ENCODE data around the gene SLC43A1.

The SLC43A1 gene

GRCh38 chr11:57529012-57529411, 13.5 kb upstream of the SLC43A1 start:
- Histone ChIP-seq H3K4me3 (ENCODE audit: insufficient read length, low read depth) (no peak overlapping the region), H3K9ac (ENCODE audit: insufficient read length, low read depth) (no peak overlapping the region)
- DNase-seq (ENCODE audit: low read depth, low spot score) = no peak

GRCh38 chr11:57527056-57527631, 11.6 kb upstream of the SLC43A1 start:
- H3K27me3 ChIP-seq (ENCODE audit: insufficient read depth, insufficient read length) = peaks cover 4% of the 10 kb centered on the region
- H3K4me3 ChIP-seq (ENCODE audit: insufficient read length, low read depth) = no peak overlapping the region
- peaks cover 4% of the 10 kb centered on the region for H3K4me1 ChIP-seq (ENCODE audit: insufficient read depth, insufficient read length)
- TF ChIP-seq ZNF274 (IDR thresholded peaks at IDR 0.05; ENCODE audit: low read depth, low read length) = no peak
- no peak for TF ChIP-seq SUZ12 (IDR thresholded peaks at IDR 0.05; ENCODE audit: extremely low read depth, insufficient read depth, insufficient read length)
- TF ChIP-seq YY1 (IDR thresholded peaks at IDR 0.05; ENCODE audit: insufficient read depth, insufficient read length) = no peak
- no peaks in the 10 kb centered on the region; the same call in 1 of the 2 replicates for H3K9me3 ChIP-seq (ENCODE audit: insufficient read depth, low read length)
- H3K36me3 ChIP-seq (ENCODE audit: insufficient read depth, insufficient read length, low read length) = peaks cover 43% of the 10 kb centered on the region
- H3K9ac ChIP-seq (ENCODE audit: insufficient read length, low read depth) = no peak overlapping the region
- DNase-seq (ENCODE audit: low read depth, low spot score) = peak; percentile 55

More at GRCh38 chr11:57529012-57529411, 13.5 kb upstream of the SLC43A1 start:
- Histone ChIP-seq H3K4me1 (ENCODE audit: insufficient read depth, insufficient read length) (peaks cover 4% of the 10 kb centered on the region), H3K9me3 (ENCODE audit: insufficient read depth, low read length) (no peaks in the 10 kb centered on the region; the same call in 1 of the 2 replicates), H3K36me3 (ENCODE audit: insufficient read depth, insufficient read length, low read length) (peaks cover 43% of the 10 kb centered on the region), H3K27me3 (ENCODE audit: insufficient read depth, insufficient read length) (peaks cover 4% of the 10 kb centered on the region)
- no peak for TF ChIP-seq ZNF274 (IDR thresholded peaks at IDR 0.05; ENCODE audit: low read depth, low read length)
- TF ChIP-seq YY1 (IDR thresholded peaks at IDR 0.05; ENCODE audit: insufficient read depth, insufficient read length) = no peak
- no peak for TF ChIP-seq SUZ12 (IDR thresholded peaks at IDR 0.05; ENCODE audit: extremely low read depth, insufficient read depth, insufficient read length)

GRCh38 chr11:57523419-57523818, 7.9 kb upstream of the SLC43A1 start:
- Histone ChIP-seq H3K4me1 (ENCODE audit: insufficient read depth, insufficient read length) (peaks cover 4% of the 10 kb centered on the region), H3K9ac (ENCODE audit: insufficient read length, low read depth) (no peak overlapping the region), H3K36me3 (ENCODE audit: insufficient read depth, insufficient read length, low read length) (peaks cover 26% of the 10 kb centered on the region), H3K9me3 (ENCODE audit: insufficient read depth, low read length) (no peaks in the 10 kb centered on the region; the same call in 1 of the 2 replicates), H3K27me3 (ENCODE audit: insufficient read depth, insufficient read length) (no peaks in the 10 kb centered on the region), H3K4me3 (ENCODE audit: insufficient read length, low read depth) (no peak overlapping the region)
- no peak for TF ChIP-seq SUZ12 (IDR thresholded peaks at IDR 0.05; ENCODE audit: extremely low read depth, insufficient read depth, insufficient read length)
- no peak for TF ChIP-seq YY1 (IDR thresholded peaks at IDR 0.05; ENCODE audit: insufficient read depth, insufficient read length)
- no peak for TF ChIP-seq ZNF274 (IDR thresholded peaks at IDR 0.05; ENCODE audit: low read depth, low read length)
- no peak for DNase-seq (ENCODE audit: low read depth, low spot score)

- H3K27me3 ChIP-seq (ENCODE audit: insufficient read depth, insufficient read length) = peaks cover 19% of the 10 kb centered on the region
- TF ChIP-seq ZNF274 (IDR thresholded peaks at IDR 0.05; ENCODE audit: low read depth, low read length) (no peak), YY1 (IDR thresholded peaks at IDR 0.05; ENCODE audit: insufficient read depth, insufficient read length) (no peak), SUZ12 (IDR thresholded peaks at IDR 0.05; ENCODE audit: extremely low read depth, insufficient read depth, insufficient read length) (no peak)
- H3K4me3 ChIP-seq (ENCODE audit: insufficient read length, low read depth) = no peak overlapping the region
- no peak for DNase-seq (ENCODE audit: low read depth, low spot score)
- no peak overlapping the region for H3K9ac ChIP-seq (ENCODE audit: insufficient read length, low read depth)
- H3K36me3 ChIP-seq (ENCODE audit: insufficient read depth, insufficient read length, low read length) = peaks cover 12% of the 10 kb centered on the region
- H3K4me1 ChIP-seq (ENCODE audit: insufficient read depth, insufficient read length) = no peaks in the 10 kb centered on the region
- no peaks in the 10 kb centered on the region; the same call in 1 of the 2 replicates for H3K9me3 ChIP-seq (ENCODE audit: insufficient read depth, low read length)
Measured at GRCh38 chr11:57521116-57521515, 5.6 kb upstream of the SLC43A1 start.

- H3K9ac ChIP-seq (ENCODE audit: insufficient read length, low read depth) = peak overlapping the region; percentile 84
- TF ChIP-seq SUZ12 (IDR thresholded peaks at IDR 0.05; ENCODE audit: extremely low read depth, insufficient read depth, insufficient read length) = no peak
- TF ChIP-seq YY1 (IDR thresholded peaks at IDR 0.05; ENCODE audit: insufficient read depth, insufficient read length) = no peak
- TF ChIP-seq ZNF274 (IDR thresholded peaks at IDR 0.05; ENCODE audit: low read depth, low read length) = no peak
- H3K36me3 ChIP-seq (ENCODE audit: insufficient read depth, insufficient read length, low read length) = no peaks in the 10 kb centered on the region
- no peak for DNase-seq (ENCODE audit: low read depth, low spot score)
- peaks cover 4% of the 10 kb centered on the region for H3K4me1 ChIP-seq (ENCODE audit: insufficient read depth, insufficient read length)
- H3K4me3 ChIP-seq (ENCODE audit: insufficient read length, low read depth) = peak overlapping the region; percentile 77
- peaks cover 51% of the 10 kb centered on the region for H3K27me3 ChIP-seq (ENCODE audit: insufficient read depth, insufficient read length)
- H3K9me3 ChIP-seq (ENCODE audit: insufficient read depth, low read length) = no peaks in the 10 kb centered on the region
Measured at GRCh38 chr11:57516061-57516443, 550 bp upstream of the SLC43A1 start.

GRCh38 chr11:57514538-57515331, 767 bp downstream of the SLC43A1 start:
- DNase-seq (ENCODE audit: low read depth, low spot score) = no peak
- Histone ChIP-seq H3K36me3 (ENCODE audit: insufficient read depth, insufficient read length, low read length) (no peaks in the 10 kb centered on the region), H3K27me3 (ENCODE audit: insufficient read depth, insufficient read length) (peaks cover 51% of the 10 kb centered on the region), H3K4me3 (ENCODE audit: insufficient read length, low read depth) (peak overlapping the region; percentile 77), H3K9me3 (ENCODE audit: insufficient read depth, low read length) (no peaks in the 10 kb centered on the region), H3K4me1 (ENCODE audit: insufficient read depth, insufficient read length) (peaks cover 4% of the 10 kb centered on the region), H3K9ac (ENCODE audit: insufficient read length, low read depth) (peak overlapping the region; percentile 84)
- TF ChIP-seq SUZ12 (IDR thresholded peaks at IDR 0.05; ENCODE audit: extremely low read depth, insufficient read depth, insufficient read length) (peak; percentile 12), YY1 (IDR thresholded peaks at IDR 0.05; ENCODE audit: insufficient read depth, insufficient read length) (no peak), ZNF274 (IDR thresholded peaks at IDR 0.05; ENCODE audit: low read depth, low read length) (no peak)

- no peak for DNase-seq (ENCODE audit: low read depth, low spot score)
- Histone ChIP-seq H3K4me1 (ENCODE audit: insufficient read depth, insufficient read length) (peaks cover 4% of the 10 kb centered on the region), H3K27me3 (ENCODE audit: insufficient read depth, insufficient read length) (peaks cover 51% of the 10 kb centered on the region), H3K9ac (ENCODE audit: insufficient read length, low read depth) (peak overlapping the region; percentile 84), H3K4me3 (ENCODE audit: insufficient read length, low read depth) (peak overlapping the region; percentile 77), H3K36me3 (ENCODE audit: insufficient read depth, insufficient read length, low read length) (no peaks in the 10 kb centered on the region), H3K9me3 (ENCODE audit: insufficient read depth, low read length) (no peaks in the 10 kb centered on the region)
- no peak for TF ChIP-seq ZNF274 (IDR thresholded peaks at IDR 0.05; ENCODE audit: low read depth, low read length)
- TF ChIP-seq SUZ12 (IDR thresholded peaks at IDR 0.05; ENCODE audit: extremely low read depth, insufficient read depth, insufficient read length) = no peak
- TF ChIP-seq YY1 (IDR thresholded peaks at IDR 0.05; ENCODE audit: insufficient read depth, insufficient read length) = no peak
Measured at GRCh38 chr11:57513911-57514537, 1.5 kb downstream of the SLC43A1 start.

All from NT2/D1 (cell line).